T47D (cell line): Measurements from ENCODE around the gene ATXN7L1.

Source experiments
- DNase-seq, 2 experiments: peaks; one replicate each; pipeline versions ENCODE4 v3.0.0 to v3.0.0-alpha.2; 2011 to 2012; ENCODE audit warnings: low read depth in 1 of 2, low spot score in 1 of 2
- JUND ChIP-seq: IDR thresholded peaks from 2 replicates; pipeline ENCODE4 v1.6.1; 2012; ENCODE audit warnings: low read depth
- in situ Hi-C: cut with HindIII; loops from 2 replicates; pipeline ENCODE4 v1.10.0; 2016; ENCODE audit warnings: low sequenced_read_pairs, low pct_unique_long_range_greater_than_20kb

ATXN7L1 gene

GRCh38 chr7:105827151-105827875, 49.1 kb downstream of the ATXN7L1 start:
- DNase-seq, result no peak
- TF ChIP-seq JUND, result no peak
- in situ Hi-C loops, result no loop called here

- TF ChIP-seq JUND, result no peak
- no peak for DNase-seq
- in situ Hi-C loops, result no loop called here
Measured at GRCh38 chr7:105826143-105826542, 50.3 kb downstream of the ATXN7L1 start.

GRCh38 chr7:105825371-105825770, 51.0 kb downstream of the ATXN7L1 start:
- no peak for TF ChIP-seq JUND
- DNase-seq, result no peak
- in situ Hi-C loops, result no loop called here

GRCh38 chr7:105822806-105823205, 53.6 kb downstream of the ATXN7L1 start:
- no peak for TF ChIP-seq JUND
- no peak for DNase-seq
- in situ Hi-C loops, result no loop called here

- TF ChIP-seq JUND, result no peak
- DNase-seq, result no peak
- in situ Hi-C loops, result no loop called here
Measured at GRCh38 chr7:105821527-105821926, 54.9 kb downstream of the ATXN7L1 start.

GRCh38 chr7:105820363-105821066, 55.9 kb downstream of the ATXN7L1 start:
- TF ChIP-seq JUND, result no peak
- no peak for DNase-seq
- in situ Hi-C loops, result no loop called here

GRCh38 chr7:105819559-105819958, 56.8 kb downstream of the ATXN7L1 start:
- TF ChIP-seq JUND, result no peak
- DNase-seq, result no peak
- in situ Hi-C loops, result no loop called here

GRCh38 chr7:105816954-105817615, 59.3 kb downstream of the ATXN7L1 start:
- peak in 1 of 2 experiments; percentile 60 for DNase-seq
- in situ Hi-C loops, result no loop called here
- TF ChIP-seq JUND, result peak; percentile 69; the same call in 1 of the 2 replicates

GRCh38 chr7:105816266-105816843, 60.0 kb downstream of the ATXN7L1 start:
- peak in 1 of 2 experiments; percentile 43 for DNase-seq
- in situ Hi-C loops, result no loop called here
- no peak for TF ChIP-seq JUND

- in situ Hi-C loops, result no loop called here
- TF ChIP-seq JUND, result no peak
- no peak for DNase-seq
Measured at GRCh38 chr7:105815576-105815975, 60.8 kb downstream of the ATXN7L1 start.

- in situ Hi-C loops, result no loop called here
Measured at GRCh38 chr7:105814481-105814880, 61.9 kb downstream of the ATXN7L1 start.

GRCh38 chr7:105811189-105811847, 65.1 kb downstream of the ATXN7L1 start:
- no peak for TF ChIP-seq JUND
- in situ Hi-C loops, result no loop called here
- no peak for DNase-seq

More at GRCh38 chr7:105814481-105814880, 61.9 kb downstream of the ATXN7L1 start:
- DNase-seq, result no peak
- no peak for TF ChIP-seq JUND
